GM10266 (cell line): Measurements from ENCODE around the gene SLC17A3.

Experiments used
- DNase-seq: peaks from one replicate; pipeline ENCODE4 v3.0.0; 2012; ENCODE audit errors: extremely low spot score
- TF ChIP-seq, protein P1 (sequence below): IDR thresholded peaks from 2 replicates; pipeline ENCODE4 v1.5.1; 2012; ENCODE audit warnings: mild to moderate bottlenecking, low read depth; ENCODE audit not compliant: control insufficient read depth, insufficient read depth; ENCODE audit errors: missing control alignments

The SLC17A3 gene, protein sequence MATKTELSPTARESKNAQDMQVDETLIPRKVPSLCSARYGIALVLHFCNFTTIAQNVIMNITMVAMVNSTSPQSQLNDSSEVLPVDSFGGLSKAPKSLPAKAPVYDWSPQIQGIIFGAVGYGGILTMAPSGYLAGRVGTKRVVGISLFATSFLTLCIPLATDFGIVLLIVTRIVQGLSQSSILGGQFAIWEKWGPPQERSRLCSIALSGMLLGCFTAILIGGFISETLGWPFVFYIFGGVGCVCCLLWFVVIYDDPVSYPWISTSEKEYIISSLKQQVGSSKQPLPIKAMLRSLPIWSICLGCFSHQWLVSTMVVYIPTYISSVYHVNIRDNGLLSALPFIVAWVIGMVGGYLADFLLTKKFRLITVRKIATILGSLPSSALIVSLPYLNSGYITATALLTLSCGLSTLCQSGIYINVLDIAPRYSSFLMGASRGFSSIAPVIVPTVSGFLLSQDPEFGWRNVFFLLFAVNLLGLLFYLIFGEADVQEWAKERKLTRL

DNA sequence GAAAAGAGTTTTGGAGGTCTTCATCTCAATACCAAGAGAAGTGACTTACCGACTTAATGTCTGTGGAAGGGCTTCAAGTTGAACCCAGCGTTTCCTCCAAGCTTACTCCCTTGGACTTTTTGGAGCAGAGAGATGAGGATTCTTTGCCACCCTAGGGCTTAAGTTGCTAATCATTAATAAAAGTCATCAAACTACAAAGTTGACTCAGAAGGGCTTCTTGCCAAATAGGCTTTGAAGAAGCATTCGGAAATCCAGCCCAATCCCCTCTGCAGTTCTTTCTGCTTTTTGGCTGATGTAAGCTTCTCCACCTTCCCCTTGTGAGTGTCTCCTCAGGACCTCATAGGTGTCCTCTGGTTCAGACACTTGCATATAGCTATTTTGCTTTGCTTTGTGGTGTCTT is at the start of gene SLC17A3:
TSS of gene SLC17A3 (minus strand) at position 126 of the 400 bp plus-strand sequence. CDS start 5,856 bp downstream, outside the sequence.
- DNase-seq = no peak
- TF ChIP-seq, protein P1, sequence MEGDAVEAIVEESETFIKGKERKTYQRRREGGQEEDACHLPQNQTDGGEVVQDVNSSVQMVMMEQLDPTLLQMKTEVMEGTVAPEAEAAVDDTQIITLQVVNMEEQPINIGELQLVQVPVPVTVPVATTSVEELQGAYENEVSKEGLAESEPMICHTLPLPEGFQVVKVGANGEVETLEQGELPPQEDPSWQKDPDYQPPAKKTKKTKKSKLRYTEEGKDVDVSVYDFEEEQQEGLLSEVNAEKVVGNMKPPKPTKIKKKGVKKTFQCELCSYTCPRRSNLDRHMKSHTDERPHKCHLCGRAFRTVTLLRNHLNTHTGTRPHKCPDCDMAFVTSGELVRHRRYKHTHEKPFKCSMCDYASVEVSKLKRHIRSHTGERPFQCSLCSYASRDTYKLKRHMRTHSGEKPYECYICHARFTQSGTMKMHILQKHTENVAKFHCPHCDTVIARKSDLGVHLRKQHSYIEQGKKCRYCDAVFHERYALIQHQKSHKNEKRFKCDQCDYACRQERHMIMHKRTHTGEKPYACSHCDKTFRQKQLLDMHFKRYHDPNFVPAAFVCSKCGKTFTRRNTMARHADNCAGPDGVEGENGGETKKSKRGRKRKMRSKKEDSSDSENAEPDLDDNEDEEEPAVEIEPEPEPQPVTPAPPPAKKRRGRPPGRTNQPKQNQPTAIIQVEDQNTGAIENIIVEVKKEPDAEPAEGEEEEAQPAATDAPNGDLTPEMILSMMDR = no peak

DNA sequence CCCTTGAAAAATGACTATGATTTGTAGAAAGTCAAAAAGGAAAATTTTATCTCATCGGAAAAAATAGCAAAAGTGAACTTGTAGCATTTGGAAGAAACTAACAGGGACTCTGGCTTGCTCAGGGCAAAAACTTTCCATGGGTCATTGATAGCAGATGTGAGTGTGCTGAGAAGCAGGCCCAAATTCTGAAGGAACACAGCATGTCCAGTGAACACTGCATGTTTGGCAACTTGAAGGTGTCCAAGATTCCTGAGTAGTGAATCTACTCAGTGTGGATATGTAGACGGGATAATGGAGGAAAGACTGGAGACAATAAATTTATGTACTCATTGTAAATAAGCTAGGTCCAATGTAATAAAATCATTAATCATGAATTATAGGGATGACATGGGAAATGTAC is 48.3 kb upstream of the SLC17A3 start:
- TF ChIP-seq, protein P1 = no peak
- no peak for DNase-seq

DNA sequence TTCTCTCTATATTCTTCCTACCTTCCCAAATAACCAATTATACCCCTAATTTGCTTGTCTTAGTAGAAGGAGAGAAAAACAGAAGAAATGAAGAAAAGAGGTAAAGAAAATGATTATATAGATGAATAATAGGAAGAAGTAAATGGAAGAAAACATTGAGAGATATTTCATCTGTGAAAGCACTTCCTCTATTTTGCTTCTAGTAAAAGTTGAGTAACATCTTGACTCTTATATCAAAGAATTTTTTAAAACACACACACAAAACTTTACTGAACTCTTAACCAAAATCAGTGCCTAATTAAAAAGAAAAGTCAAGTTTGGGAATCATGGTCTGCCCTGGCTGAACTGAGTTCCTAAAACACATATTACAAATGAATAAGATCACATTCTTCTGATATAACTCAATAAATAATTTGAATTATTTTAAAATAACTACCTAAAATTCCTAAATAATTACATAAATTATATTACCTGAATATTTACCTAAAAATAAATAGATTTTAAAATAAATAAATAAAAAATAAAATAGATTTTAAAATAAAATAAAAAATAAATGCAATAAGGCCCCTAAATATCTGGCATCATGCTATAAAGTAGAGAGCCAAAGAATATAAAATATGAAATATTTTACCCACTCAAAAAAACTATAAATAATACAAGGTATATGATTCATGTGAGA is 47.6 kb upstream of the SLC17A3 start:
- TF ChIP-seq, protein P1 = no peak
- DNase-seq = no peak

DNA sequence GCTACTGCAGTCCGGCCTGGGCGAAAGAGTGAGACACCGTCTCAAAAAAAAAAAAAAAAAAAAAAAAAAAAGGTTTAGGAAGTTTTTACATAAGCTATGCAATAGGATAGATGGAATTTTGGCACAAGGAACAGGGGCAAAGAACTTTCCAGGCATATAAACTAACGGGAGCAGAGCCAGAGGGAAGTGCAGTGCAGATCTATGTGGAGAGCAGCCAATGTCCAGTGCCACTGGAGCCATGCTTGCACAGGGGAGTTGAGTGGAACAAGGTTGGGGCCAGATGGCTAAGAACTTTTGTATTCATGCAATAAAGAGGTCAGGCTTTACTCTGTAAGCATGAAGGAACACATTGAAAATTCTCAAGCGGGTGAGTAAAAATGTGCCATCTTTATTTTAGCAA is 45.6 kb upstream of the SLC17A3 start:
- DNase-seq = no peak
- TF ChIP-seq, protein P1 = no peak

DNA sequence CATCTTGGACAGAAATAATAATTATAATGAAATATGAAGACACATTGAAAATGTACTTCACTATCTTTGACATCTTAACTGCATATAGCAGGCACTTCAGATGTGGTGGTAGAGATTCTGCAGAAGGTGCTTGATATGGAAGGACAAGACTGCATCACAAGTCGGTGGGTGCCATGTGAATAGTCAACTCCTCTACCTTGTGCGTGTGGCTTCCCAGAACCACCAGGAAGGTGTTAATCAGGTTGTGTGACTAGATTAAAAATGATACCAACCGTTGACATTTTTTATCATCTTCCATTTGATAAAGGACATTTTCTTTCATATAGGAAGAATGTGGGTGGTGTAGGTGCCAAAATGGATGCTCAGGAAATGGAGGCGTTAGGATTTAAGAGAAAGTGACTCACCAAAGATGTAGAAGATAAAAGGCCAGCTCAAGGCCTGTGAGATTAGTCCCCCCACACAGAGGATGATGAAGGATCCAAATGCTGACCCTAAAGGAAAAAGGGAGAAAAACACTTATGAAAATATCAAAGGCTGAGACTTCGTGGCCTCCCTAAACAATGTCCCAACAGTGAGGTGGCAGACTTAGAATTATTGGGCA is 44.1 kb upstream of the SLC17A3 start:
- TF ChIP-seq, protein P1 = no peak
- DNase-seq = no peak

DNA sequence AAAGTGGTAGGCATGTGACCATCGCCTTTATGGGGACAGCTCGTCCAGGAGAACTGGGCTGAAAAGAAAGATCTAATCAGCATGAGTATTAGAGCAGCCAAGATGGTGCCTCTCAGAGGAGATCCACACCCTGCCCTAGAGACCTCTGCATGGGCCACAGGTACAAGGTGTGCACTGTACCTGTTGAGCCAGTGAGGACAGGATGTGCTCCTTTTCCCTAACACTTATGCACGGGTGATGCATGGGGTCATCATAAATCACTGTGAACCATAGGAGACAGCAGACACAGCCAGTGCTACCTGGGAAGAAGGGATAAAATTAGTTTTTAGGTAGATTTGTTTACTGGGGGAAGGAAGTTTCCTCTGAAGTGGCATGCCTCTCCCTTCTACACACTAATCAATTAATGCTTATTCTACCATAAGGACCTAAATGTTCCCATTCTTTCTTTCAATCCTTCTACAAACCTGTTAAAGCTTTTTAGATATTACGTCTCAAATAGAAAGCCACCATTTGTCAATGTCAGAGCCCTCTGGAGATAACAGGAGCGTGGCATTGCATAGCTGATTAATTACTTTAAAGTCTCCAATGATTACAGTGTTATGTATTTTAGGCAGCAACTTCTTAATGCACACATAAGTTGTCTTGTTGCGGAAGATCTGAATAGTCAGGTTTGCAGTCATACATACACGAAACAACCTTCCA is 42.9 kb upstream of the SLC17A3 start:
- no peak for DNase-seq
- TF ChIP-seq, protein P1 = no peak
